ENCODE results near the gene ZNF683.
A peak's percentile ranks its signal among the peaks of the same experiment; 100 is the strongest.

ZNF683 gene

DNA sequence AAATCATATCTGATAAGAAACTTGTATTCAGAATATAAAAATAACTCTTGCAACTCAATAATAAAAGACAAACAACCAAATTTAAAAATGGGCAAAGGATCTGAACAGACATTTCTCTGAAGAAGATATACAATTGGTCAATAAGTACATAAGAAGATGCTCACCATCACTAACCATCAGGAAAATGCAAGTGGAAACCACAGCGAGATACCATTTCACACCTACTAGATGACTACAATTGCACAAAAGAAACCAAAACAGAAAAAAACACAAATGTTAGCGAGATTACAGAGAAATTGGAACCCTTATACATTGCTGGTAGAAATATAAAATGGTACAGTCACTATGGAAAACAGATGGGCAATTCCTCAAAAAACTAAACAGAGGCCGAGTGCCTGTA is 11.5 kb upstream of the ZNF683 start:
- no peak for DNase-seq

- no peak for DNase-seq
Observed at GRCh38 chr1:26378879-26379251, 6.3 kb upstream of the ZNF683 start.

GRCh38 chr1:26378088-26378878 is 5.7 kb upstream of the ZNF683 start:
- DNase-seq, result peak; percentile 50 to 69 (median 66)

GRCh38 chr1:26376050-26376449 is 3.5 kb upstream of the ZNF683 start:
- DNase-seq, result no peak

DNA sequence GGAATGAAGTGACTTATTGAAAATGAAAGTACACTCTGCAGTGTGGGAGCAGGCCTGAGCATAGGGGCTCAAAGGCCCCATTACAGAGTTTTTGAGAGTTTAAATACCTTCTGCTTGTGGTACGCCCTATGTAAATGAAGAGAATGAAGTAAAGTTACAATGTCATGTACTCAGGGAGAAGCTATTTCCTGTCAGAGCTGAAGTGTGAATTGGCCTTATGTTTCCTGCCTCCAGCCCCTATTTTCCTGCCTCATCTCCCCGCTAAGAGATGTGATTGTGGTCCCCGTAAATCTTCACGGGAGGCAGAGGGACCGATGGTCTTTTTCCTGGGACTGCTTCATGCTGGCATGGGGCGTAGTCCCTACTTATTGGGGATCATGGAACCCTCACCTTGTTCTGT is 2.5 kb upstream of the ZNF683 start:
- no peak for DNase-seq

- DNase-seq, result peak in 1 of 4 experiments; percentile 37
Observed at GRCh38 chr1:26374361-26374760, 1.8 kb upstream of the ZNF683 start.

- peak in 1 of 4 experiments; percentile 22 for DNase-seq
Observed at GRCh38 chr1:26373789-26374188, 1.2 kb upstream of the ZNF683 start.

DNA sequence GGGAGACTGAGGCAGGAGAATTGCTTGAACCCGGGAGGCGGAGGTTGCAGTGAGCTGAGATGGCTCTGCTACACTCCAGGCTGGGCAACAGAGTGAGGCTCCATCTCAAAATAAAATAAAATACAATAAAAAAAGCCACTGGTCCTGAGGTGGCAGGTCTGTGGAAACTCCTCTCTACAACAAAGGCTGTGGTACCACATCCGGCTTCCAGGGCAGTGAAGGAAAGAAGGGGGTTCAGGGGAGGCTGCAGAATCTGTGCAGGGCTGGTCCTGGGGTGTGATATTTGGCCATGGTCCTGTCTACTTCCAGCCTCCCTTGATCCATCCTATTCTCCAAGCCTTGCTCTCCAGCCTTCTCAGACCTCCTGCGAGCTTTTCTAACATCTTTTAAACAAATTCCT is 731 bp upstream of the ZNF683 start:
- DNase-seq, result no peak

DNA sequence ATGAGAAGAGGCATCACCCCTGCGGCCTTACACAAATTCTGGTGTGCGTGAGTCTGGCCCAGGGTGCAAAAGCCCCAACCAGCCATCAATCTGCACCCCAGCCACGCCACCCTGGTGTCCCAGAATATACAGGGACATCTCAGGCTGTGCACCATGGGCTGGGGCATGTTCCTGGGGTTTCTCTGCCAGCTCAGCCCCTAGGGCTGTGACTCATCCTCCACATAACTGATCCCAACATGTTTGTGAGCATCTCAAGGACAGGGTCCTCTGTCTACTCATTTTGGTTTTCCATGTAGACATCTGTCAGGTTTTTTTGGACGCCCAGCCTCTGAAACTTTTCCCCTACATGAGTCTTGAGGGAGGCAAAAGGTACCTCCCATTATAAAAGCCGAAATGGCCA is 511 bp downstream of the ZNF683 start:
- DNase-seq, result no peak

DNA sequence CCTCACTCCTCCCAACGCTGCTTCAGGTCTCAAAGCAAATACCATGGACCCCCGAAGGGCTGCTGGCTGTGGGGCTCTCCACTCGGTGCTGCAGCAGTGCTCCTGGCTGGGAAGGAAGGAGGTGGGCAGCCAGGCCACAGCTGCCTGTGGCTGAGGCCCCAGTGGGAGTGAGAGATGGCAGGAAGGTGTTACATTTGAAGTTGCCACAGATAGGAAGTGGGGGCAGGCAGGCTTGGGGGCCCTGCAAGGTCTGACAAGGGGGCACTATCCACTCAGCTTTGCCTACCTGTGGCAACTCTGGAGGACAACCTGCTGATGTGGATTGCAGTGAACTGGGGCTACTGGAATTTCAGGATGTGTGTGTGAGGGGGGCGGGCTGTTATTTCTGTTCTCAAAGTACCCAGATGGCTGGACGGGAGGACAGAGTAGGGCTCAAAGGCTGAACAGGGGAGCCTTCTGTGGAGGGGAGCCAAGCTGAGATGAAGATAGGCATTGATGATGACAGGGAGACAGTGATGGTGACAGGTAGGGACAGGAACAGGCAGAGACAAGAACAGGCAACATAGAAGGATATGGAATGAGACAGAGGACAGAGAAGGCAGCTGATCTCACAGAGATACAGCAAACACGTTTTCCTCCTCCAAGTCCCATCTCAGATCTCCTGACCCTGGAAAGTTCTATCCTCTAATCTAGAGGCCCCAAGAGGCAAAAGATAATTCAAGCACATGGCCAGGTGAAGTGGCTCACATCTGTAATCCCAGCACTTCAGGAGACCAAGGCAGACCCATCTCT is 1.8 kb downstream of the ZNF683 start:
- no peak for DNase-seq

GRCh38 chr1:26368486-26368885 is 4.1 kb downstream of the ZNF683 start:
- DNase-seq, result no peak

GRCh38 chr1:26368006-26368405 is 4.5 kb downstream of the ZNF683 start:
- DNase-seq, result no peak

DNA sequence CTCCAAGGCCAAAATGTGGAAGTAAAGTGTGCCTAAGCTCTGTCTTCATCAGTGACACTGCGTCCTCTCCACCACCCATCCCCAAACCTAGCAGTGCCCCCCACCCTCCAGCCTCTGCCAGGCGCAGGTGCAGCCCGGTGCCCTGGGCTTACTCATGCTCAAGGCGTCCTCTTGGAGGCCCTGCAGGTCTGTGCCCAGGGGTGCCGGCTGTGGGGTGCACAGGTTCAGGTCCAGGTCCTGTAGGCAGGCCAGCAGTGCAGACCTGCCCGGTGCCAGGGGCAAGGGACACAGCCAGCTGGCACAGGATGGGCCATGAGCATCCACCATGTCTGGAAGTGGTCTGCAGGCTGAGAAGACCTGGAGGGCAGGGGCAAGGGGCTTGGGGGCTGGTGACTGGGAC is 5.1 kb downstream of the ZNF683 start:
- DNase-seq, result no peak

GRCh38 chr1:26364956-26365355 is 7.6 kb downstream of the ZNF683 start:
- DNase-seq, result no peak

- DNase-seq, result peak; percentile 87 to 96 (median 94)
Observed at GRCh38 chr1:26363549-26364448, 8.8 kb downstream of the ZNF683 start.

GRCh38 chr1:26362331-26362730 is 10.2 kb downstream of the ZNF683 start:
- DNase-seq, result no peak

GRCh38 chr1:26361605-26362122 is 10.9 kb downstream of the ZNF683 start:
- DNase-seq, result no peak

GRCh38 chr1:26360807-26361604 is 11.5 kb downstream of the ZNF683 start:
- DNase-seq, result no peak

DNA sequence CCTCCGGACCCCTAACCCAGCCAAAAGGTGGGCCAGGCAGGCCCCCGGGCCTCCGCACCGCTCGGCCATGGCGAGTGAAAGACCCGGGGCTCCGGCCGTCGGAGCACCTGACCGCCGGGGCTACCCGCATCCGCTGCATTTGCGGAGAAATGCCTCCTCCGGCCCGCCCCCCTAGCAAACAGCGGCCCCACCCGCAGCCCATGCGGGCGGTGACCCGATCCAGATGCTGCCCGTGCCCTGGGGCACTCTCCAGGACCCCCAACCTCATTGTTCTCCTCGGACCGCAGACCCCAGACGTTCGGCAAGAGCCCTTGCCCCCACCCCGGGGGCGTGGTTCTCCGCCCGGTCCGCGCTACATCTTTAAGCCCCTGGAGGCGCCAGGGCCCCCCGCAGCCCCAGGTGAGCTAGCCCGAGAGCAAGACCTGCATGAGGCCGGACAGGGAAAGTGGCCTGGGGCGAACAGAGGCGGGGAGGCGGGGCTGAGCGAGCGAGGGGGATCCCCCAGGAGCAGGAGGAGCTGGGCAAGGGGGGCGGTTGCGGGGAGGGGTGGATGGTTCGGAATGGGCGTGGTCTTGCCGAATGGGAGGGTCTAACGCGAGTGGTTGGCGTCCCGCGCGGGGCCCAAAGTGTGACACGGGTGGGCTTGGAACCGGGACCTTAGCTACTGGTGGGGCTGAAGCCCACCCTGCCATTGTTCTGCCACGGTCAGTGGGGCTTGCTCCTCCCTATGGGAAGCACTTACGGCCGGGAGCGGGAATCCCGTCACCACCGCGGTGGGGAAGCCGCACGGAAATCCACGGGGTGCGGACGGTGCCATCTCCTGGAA is 12.4 kb downstream of the ZNF683 start:
- peak in 1 of 4 experiments; percentile 30 for DNase-seq

DNA sequence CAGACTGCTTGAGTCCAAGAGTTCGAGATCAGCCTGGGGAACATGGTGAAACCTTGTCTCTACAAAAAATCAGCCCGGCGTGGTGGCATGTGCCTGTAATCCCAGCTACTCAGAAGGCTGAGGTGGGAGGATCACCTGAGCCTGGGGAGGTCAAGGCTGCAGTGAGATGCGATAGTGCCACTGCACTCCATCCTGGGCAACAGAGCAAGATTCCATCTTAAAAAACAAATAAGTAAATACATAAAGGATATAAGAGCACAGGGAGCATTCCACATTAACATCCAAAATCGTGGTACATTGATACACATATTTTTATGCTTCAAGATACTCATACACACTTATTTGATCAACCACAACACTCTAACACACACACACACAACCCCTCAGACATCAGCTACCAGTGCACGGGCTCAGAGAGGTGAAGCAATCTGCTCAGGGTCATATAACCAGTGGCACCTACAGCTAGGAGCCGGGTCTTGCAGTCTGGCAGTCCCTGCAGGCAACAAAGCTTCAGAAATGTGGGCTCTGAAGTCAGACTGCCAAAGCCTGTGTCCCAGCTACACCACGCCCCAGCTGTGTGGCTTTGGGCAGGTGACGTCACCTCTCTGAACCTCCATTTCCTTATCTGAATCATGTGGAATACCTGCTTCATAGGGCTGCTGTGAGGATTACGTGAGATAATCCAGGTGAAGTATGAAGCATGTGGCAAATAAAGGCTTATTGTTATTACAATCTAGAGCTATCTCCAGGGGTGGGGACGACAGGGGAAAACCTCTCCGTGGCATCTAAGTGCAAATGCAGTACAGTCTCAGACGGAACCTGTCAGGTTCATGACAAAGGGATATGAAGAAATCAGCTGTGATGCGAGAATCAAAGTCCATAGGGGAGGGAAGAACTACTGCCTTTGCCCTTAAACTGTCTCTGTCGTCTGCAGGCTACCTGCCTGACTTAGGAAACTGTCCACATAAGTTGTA is 13.9 kb downstream of the ZNF683 start:
- no peak for DNase-seq
